ENCODE data around the gene IL1RAPL2.

DNA sequence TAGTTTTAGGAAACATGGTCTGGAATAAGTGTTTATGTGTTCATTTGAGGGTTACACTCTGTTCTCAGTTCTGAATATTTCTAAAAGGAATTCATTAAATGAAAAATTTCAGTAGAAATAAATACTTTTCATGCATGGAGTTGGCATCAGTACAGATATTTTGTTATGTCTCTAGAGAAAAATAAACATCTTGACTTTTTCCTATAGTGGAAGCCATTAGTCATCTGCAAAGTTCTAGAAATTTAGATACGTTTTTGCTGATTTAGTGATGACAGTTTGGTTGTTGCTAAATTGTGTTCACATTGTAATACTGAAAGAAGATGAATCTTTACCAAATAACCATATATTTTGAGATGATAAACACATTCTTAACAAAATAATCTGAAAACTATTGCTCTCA, 922.7 kb downstream of the IL1RAPL2 start:
- TF ChIP-seq, protein P1, sequence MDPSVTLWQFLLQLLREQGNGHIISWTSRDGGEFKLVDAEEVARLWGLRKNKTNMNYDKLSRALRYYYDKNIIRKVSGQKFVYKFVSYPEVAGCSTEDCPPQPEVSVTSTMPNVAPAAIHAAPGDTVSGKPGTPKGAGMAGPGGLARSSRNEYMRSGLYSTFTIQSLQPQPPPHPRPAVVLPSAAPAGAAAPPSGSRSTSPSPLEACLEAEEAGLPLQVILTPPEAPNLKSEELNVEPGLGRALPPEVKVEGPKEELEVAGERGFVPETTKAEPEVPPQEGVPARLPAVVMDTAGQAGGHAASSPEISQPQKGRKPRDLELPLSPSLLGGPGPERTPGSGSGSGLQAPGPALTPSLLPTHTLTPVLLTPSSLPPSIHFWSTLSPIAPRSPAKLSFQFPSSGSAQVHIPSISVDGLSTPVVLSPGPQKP (IDR thresholded peaks at IDR 0.05; ENCODE audit: low read depth, low read length) = no peak
- TF ChIP-seq, protein P2, sequence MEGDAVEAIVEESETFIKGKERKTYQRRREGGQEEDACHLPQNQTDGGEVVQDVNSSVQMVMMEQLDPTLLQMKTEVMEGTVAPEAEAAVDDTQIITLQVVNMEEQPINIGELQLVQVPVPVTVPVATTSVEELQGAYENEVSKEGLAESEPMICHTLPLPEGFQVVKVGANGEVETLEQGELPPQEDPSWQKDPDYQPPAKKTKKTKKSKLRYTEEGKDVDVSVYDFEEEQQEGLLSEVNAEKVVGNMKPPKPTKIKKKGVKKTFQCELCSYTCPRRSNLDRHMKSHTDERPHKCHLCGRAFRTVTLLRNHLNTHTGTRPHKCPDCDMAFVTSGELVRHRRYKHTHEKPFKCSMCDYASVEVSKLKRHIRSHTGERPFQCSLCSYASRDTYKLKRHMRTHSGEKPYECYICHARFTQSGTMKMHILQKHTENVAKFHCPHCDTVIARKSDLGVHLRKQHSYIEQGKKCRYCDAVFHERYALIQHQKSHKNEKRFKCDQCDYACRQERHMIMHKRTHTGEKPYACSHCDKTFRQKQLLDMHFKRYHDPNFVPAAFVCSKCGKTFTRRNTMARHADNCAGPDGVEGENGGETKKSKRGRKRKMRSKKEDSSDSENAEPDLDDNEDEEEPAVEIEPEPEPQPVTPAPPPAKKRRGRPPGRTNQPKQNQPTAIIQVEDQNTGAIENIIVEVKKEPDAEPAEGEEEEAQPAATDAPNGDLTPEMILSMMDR (IDR thresholded peaks at IDR 0.05) = no peak
- no peak for TF ChIP-seq POLR2A (IDR thresholded peaks at IDR 0.05; ENCODE audit: low read length)
